HG03565 (cell line): ENCODE results near the gene CUEDC2.

ENCODE experiments used
- ATAC-seq: cut with Tn5 transposase; IDR thresholded peaks from one replicate; pipeline ENCODE4 v1.9.1; 2021; ENCODE audit warnings: mild to moderate bottlenecking, moderate library complexity; ENCODE audit not compliant: unreplicated experiment

Gene CUEDC2

GRCh38 chr10:102426803-102427287 lies 5.5 kb downstream of the CUEDC2 start:
- ATAC-seq = no peak

- ATAC-seq = no peak
Observed at GRCh38 chr10:102425444-102425843, 6.9 kb downstream of the CUEDC2 start.

- ATAC-seq = no peak
Observed at GRCh38 chr10:102424916-102425315, 7.5 kb downstream of the CUEDC2 start.

- no peak for ATAC-seq
Observed at GRCh38 chr10:102424145-102424544, 8.2 kb downstream of the CUEDC2 start.

GRCh38 chr10:102423372-102423968 lies 8.9 kb downstream of the CUEDC2 start:
- no peak for ATAC-seq

GRCh38 chr10:102422545-102423129 lies 9.7 kb downstream of the CUEDC2 start:
- no peak for ATAC-seq

GRCh38 chr10:102421757-102422512 lies 10.4 kb downstream of the CUEDC2 start:
- no peak for ATAC-seq

- no peak for ATAC-seq
Observed at GRCh38 chr10:102421507-102421756, 10.9 kb downstream of the CUEDC2 start.

GRCh38 chr10:102420714-102421506 lies 11.5 kb downstream of the CUEDC2 start, which contains the start of gene FBXL15:
TSS of gene FBXL15 (plus strand) at chr10:102420836. CDS start at chr10:102421130, 294 bp downstream.
- peak; percentile 60 for ATAC-seq

- ATAC-seq = no peak
Observed at GRCh38 chr10:102420181-102420713, 12.1 kb downstream of the CUEDC2 start.

GRCh38 chr10:102419269-102420180 lies 12.8 kb downstream of the CUEDC2 start:
- no peak for ATAC-seq

- ATAC-seq = no peak
Observed at GRCh38 chr10:102418622-102419268, 13.6 kb downstream of the CUEDC2 start, which contains the start of gene PSD. TSS of gene PSD (minus strand) at chr10:102418785. CDS start at chr10:102417038, 1,747 bp downstream.

GRCh38 chr10:102416695-102417094 lies 15.7 kb downstream of the CUEDC2 start:
- no peak for ATAC-seq

GRCh38 chr10:102416283-102416682 lies 16.1 kb downstream of the CUEDC2 start:
- ATAC-seq = no peak

- no peak for ATAC-seq
Observed at GRCh38 chr10:102414749-102415148, 17.6 kb downstream of the CUEDC2 start.

GRCh38 chr10:102413806-102414561 lies 18.4 kb downstream of the CUEDC2 start:
- no peak for ATAC-seq

GRCh38 chr10:102413053-102413705 lies 19.2 kb downstream of the CUEDC2 start:
- no peak for ATAC-seq

- ATAC-seq = no peak
Observed at GRCh38 chr10:102412293-102412692, 20.1 kb downstream of the CUEDC2 start.
